RWPE1 (cell line): ENCODE data around the gene COX4I2.
A peak's percentile ranks its signal among the peaks of the same experiment; 100 is the strongest.
"Not testable (repeated sequence)": the region's sequence is repeated elsewhere in the genome, so short reads cannot be mapped to it uniquely, and the experiment has no call there.

Source experiments
- CTCF ChIA-PET: fragments of 350-600 bp; sonication (Branson Sonifier 250); formaldehyde crosslinking; extraction: SDS; loops from one replicate; lab custom pipeline; 2021; lab: Yijun Ruan, JAX
- POLR2A ChIA-PET: fragments of 400-600 bp; formaldehyde crosslinking; extraction: SDS; loops from one replicate; lab custom pipeline; 2020; ENCODE audit warnings: antibody characterized with exemption; ENCODE audit not compliant: low non-redundant PET; lab: Yijun Ruan, JAX
- DNase-seq: peaks from one replicate; pipeline ENCODE4 v3.0.0; 2012; ENCODE audit warnings: low spot score
- H3K27ac ChIP-seq: fragments of 450-650 bp; 2 replicates; pipeline ENCODE4 v1.5.1; 2017
- CTCF ChIP-seq: fragments of 450-650 bp; conservative IDR thresholded peaks from 2 replicates; pipeline ENCODE4 v1.5.1; 2017; ENCODE audit warnings: low read depth, mild to moderate bottlenecking

Gene COX4I2

GRCh38 chr20:31620246-31620645 is 17.5 kb upstream of the COX4I2 start:
- no peak for DNase-seq
- no peak overlapping the region for H3K27ac ChIP-seq
- ChIA-PET POLR2A (no interaction called here), CTCF (no interaction called here)
- TF ChIP-seq CTCF = no peak

DNA sequence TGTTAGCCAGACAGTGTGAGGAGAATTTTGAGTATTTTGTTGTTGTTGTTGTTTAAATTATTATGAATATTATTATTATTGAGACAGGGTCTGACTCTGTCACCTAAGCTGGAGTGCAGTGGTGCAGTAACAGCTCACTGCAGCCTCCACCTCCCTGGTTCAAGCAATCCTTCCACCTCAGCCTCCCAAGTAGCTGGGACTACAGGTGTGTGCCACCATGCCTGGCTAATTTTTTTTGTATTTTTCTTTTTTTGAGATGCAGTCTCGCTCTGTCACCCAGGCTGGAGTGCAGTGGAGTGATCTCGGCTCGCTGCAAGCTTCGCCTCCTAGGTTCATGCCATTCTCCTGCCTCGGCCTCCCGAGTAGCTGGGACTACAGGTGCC is 14.6 kb upstream of the COX4I2 start:
- CTCF ChIA-PET, H3K27ac ChIP-seq, POLR2A ChIA-PET, DNase-seq: not testable (repeated sequence)

DNA sequence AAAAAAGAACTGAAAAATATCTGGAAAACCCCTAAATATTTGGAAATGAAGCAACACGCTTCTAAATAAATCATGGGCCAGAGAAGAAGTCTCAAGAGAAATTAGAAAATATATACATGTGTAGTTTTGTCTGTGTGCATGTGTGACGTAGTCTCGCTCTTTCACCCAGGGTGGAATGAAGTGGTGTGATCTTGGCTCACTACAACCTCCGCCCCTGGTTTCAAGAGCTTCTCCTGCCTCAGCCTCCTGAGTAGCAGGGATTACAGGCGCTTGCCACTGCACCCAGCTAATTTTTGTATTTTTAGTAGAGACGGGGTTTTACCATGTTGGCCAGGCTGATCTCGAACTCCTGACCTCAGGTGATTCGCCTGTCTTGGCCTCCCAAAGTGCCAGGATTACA is 11.2 kb upstream of the COX4I2 start:
- DNase-seq, H3K27ac ChIP-seq, POLR2A ChIA-PET: not testable (repeated sequence)
- CTCF ChIA-PET = interaction anchor here (0.7 to 2.5 kb wide), 3 partner anchors 8 to 190 kb away, joined by 3 to 10 read pairs (median 3); no protein-coding TSS in a partner anchor

- CTCF ChIA-PET = interaction anchor here (0.8 kb wide), 1 partner anchor 66 kb away, joined by 3 read pairs; no protein-coding TSS in a partner anchor
- DNase-seq, H3K27ac ChIP-seq, POLR2A ChIA-PET: not testable (repeated sequence)
Observed at GRCh38 chr20:31628057-31628456, 9.7 kb upstream of the COX4I2 start.

- no peak for TF ChIP-seq CTCF
- CTCF ChIA-PET = interaction anchor here (0.6 kb wide), 1 partner anchor 90 kb away, joined by 5 read pairs; no protein-coding TSS in a partner anchor
- POLR2A ChIA-PET = no interaction called here
- no peak for DNase-seq
- peak overlapping the region; percentile 34 for H3K27ac ChIP-seq
Observed at GRCh38 chr20:31630187-31630790, 7.4 kb upstream of the COX4I2 start.

- H3K27ac ChIP-seq = no peak overlapping the region
- DNase-seq = no peak
- POLR2A ChIA-PET = interaction anchor here (1.5 kb wide), 1 partner anchor 91 kb away, joined by 3 read pairs; no protein-coding TSS in a partner anchor
- no peak for TF ChIP-seq CTCF
- CTCF ChIA-PET = interaction anchor here (0.6 to 3.8 kb wide), 4 partner anchors 20 to 90 kb away, joined by 3 to 57 read pairs (median 11); partner anchors contain the start of gene BCL2L1
Observed at GRCh38 chr20:31632548-31633338, 5.0 kb upstream of the COX4I2 start.

GRCh38 chr20:31633339-31633914 is 4.3 kb upstream of the COX4I2 start:
- no peak for DNase-seq
- POLR2A ChIA-PET = interaction anchor here (0.6 to 1.5 kb wide), 2 partner anchors 22 to 90 kb away, joined by 3 to 4 read pairs; no protein-coding TSS in a partner anchor

More at GRCh38 chr20:31633339-31633914, 4.3 kb upstream of the COX4I2 start:
- CTCF ChIA-PET = interaction anchor here (0.6 to 3.8 kb wide), 26 partner anchors 8 to 401 kb away, joined by 3 to 57 read pairs (median 6); partner anchors contain the start of genes BCL2L1 and TPX2
- TF ChIP-seq CTCF = no peak
- no peak overlapping the region for H3K27ac ChIP-seq
